Immature natural killer cell (primary cell): ENCODE results near the gene MRPS15. TPM values are rescaled to one million over a fixed set of nuclear protein-coding genes. Genes with fewer than 3 reads are reported as not detected.
"Not testable (repeated sequence)": the region's sequence is repeated elsewhere in the genome, so short reads cannot be mapped to it uniquely, and the experiment has no call there.

ENCODE experiments used
- DNase-seq, 3 donors: peaks; one replicate each; pipeline ENCODE4 v3.0.0; 2022; ENCODE audit warnings: mixed read lengths in 1 of 3
- H3K27ac Mint-ChIP-seq, 6 donors: one replicate each; pipeline ENCODE4 v1.8.0; 2020; ENCODE audit warnings: mixed read lengths in 6 of 6, mild to moderate bottlenecking in 5 of 6, inconsistent platforms in 4 of 6, moderate library complexity in 3 of 6
- H3K27me3 Mint-ChIP-seq, 3 donors: one replicate each; pipeline ENCODE4 v1.8.0; 2020 to 2021; ENCODE audit warnings: low read depth in 3 of 3, mild to moderate bottlenecking in 3 of 3, mixed read lengths in 3 of 3, moderate library complexity in 3 of 3, inconsistent platforms in 1 of 3
- H3K36me3 Mint-ChIP-seq, 3 donors: one replicate each; pipeline ENCODE4 v1.8.0; 2020; ENCODE audit warnings: mixed read lengths in 3 of 3, inconsistent platforms in 2 of 3, mild to moderate bottlenecking in 2 of 3
- H3K4me1 Mint-ChIP-seq, 2 donors: one replicate each; pipeline ENCODE4 v1.8.0; 2020; ENCODE audit warnings: inconsistent platforms in 2 of 2, mild to moderate bottlenecking in 2 of 2, mixed read lengths in 2 of 2, moderate library complexity in 1 of 2
- H3K4me3 Mint-ChIP-seq, 5 donors: one replicate each; pipeline ENCODE4 v1.8.0; 2020; ENCODE audit warnings: mild to moderate bottlenecking in 5 of 5, mixed read lengths in 5 of 5, inconsistent platforms in 3 of 5, moderate library complexity in 3 of 5
- H3K9me3 Mint-ChIP-seq, 6 donors: one replicate each; pipeline ENCODE4 v1.8.0; 2020; ENCODE audit warnings: mild to moderate bottlenecking in 6 of 6, mixed read lengths in 6 of 6, inconsistent platforms in 4 of 6, moderate library complexity in 3 of 6
- polyA plus RNA-seq, 3 donors: library from polyadenylated mRNA; unstranded; fragments of 300-500 nt; fragmentation: Illumina TruSeq; gene quantifications; one replicate each; pipeline ENCODE4 v1.2.3, GENCODE V29; 2021

MRPS15 gene
- polyA plus RNA-seq, 3 donors from 2014 or later, result 59.8 to 106 (median 63.8) TPM

DNA sequence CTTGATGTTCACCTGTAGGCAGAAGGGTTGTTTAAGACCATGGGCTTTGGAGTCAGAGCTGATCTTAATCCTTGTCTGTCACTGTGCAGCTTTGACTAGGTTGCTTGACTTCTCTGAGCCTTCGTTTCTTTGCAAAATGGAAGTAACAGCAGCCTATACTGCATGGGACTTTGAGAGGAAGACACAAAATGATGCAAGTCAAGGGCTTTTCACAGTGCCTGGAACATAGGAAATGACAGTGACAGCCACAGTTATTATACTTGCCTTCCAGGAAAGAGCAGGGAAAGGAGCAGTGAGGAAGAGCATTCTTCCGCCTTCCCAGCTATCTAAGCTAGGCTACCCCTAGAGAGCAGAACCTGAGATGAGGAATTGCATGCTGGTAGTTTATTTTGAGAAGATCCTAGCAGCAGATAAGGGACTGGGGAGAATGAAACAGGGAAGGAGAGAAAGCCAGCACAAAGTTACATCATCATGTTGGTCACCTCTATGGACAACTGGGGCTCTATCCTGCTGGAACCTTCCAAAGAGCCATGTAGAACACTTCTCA is 15.4 kb upstream of the MRPS15 start:
- no peak overlapping the region for H3K27ac Mint-ChIP-seq
- no peaks in the 10 kb centered on the region for H3K36me3 Mint-ChIP-seq
- no peak for DNase-seq
- H3K9me3 Mint-ChIP-seq, result no peaks in the 10 kb centered on the region
- no peak overlapping the region for H3K4me3 Mint-ChIP-seq
- H3K27me3 Mint-ChIP-seq, result peaks cover 0 to 4% (median 0%) of the 10 kb centered on the region in 3 donors
- H3K4me1 Mint-ChIP-seq, result peaks cover 2 to 7% of the 10 kb centered on the region in 2 donors

DNA sequence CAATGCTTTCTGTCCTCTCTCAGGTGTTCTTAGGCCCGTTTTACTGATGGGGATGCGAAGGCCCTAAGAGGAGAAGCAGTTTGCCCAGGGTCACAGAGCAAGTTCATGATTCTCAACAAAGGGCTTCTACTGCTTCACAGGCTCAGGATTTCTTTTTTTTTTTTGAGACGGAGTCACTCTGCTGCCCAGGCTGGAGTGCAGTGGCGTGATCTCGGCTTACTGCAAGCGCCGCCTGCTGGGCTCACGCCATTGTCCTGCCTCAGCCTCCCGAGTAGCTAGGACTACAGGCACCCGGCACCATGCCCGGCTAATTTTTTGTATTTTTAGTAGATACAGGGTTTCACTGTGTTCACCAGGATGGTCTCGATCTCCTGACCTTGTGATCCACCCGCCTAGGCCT is 13.4 kb upstream of the MRPS15 start:
- not testable (repeated sequence) for H3K36me3 Mint-ChIP-seq, H3K27me3 Mint-ChIP-seq, H3K27ac Mint-ChIP-seq, DNase-seq, H3K4me1 Mint-ChIP-seq, H3K4me3 Mint-ChIP-seq, H3K9me3 Mint-ChIP-seq

DNA sequence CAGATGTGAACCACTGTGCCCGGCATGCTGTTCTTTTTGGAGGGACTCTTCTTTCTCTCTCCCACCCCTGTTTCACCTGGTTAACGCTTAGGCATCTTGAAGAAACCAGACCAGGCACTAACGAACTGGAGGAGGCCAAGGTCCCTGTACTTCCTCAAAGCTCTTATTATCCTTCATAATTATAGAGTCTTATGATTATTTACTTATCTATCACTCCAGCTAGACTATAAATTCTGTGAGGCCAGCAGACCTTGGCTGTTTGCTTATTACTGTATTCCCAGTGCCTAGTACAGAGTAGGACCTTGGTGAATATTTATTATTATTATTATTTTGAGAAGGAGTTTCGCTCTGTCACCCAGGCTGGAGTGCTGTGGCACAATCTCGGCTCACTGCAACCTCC is 12.8 kb upstream of the MRPS15 start:
- Mint-ChIP-seq H3K27me3 (peaks cover 0 to 2% (median 2%) of the 10 kb centered on the region in 3 donors), H3K27ac (no peak overlapping the region), H3K4me1 (peaks cover 0 to 3% of the 10 kb centered on the region in 2 donors), H3K9me3 (no peaks in the 10 kb centered on the region), H3K36me3 (no peaks in the 10 kb centered on the region), H3K4me3 (no peak overlapping the region)
- no peak for DNase-seq

DNA sequence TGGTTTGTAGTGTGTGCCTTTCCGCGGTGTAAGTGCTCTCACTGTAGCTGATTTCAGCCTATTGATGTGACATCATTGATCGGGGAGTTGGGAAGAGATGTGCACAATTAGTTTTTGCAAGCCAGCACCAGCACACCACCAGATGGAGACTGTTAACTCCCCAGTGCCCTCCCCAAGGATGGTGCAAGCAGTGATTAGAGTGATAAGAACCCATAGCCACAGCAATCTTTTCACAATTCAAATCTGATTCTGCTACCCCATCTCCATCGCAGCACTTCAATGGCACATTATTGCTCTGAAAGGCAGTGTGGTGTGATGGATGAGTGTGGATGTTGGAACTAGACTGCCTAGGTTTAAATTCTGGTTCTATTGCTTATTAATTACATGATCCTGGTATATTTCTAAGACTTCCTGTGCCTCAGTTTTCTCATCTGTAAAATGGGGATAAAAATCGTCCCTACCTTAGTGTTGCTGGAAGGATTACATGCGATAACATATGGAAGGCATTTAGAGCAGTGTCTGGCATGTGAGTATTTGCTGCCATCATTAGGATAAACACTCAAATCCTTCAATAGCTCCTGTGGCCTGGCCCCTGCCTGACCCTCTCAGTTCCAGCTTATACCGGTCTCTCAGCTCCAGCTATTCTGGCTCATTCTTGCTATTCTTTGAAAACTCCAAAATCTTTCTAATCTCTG is 11.9 kb upstream of the MRPS15 start:
- no peak for DNase-seq
- Mint-ChIP-seq H3K36me3 (no peaks in the 10 kb centered on the region), H3K27ac (peak overlapping the region in 1 of 6 donors; percentile 55), H3K4me1 (no peaks in the 10 kb centered on the region), H3K4me3 (no peak overlapping the region), H3K27me3 (peaks cover 0 to 2% (median 0%) of the 10 kb centered on the region in 3 donors), H3K9me3 (no peaks in the 10 kb centered on the region)

DNA sequence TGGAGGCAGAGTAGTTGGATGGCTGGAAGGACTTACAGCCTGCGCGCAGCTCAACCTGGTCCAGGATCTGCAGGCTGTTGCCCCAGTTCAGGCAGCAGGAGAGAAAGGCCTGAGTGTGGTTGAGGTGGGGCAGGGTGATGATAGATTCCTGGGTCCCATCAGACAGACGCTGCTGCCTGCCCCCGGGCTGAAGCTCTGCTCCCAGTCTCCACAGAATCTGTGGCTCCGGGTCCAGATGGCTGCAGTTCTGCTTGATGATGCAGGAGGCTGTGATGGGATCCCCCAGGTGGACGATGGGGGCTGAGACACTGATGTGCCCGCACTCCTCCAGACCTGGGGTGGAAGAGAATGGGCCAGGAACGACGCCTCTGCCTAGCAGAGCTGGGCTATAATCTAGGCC is 11.2 kb upstream of the MRPS15 start:
- no peaks in the 10 kb centered on the region for H3K9me3 Mint-ChIP-seq
- DNase-seq, result no peak
- H3K27me3 Mint-ChIP-seq, result peaks cover 0 to 2% (median 0%) of the 10 kb centered on the region in 3 donors
- H3K4me1 Mint-ChIP-seq, result no peaks in the 10 kb centered on the region
- H3K27ac Mint-ChIP-seq, result no peak overlapping the region
- no peaks in the 10 kb centered on the region for H3K36me3 Mint-ChIP-seq
- no peak overlapping the region for H3K4me3 Mint-ChIP-seq

DNA sequence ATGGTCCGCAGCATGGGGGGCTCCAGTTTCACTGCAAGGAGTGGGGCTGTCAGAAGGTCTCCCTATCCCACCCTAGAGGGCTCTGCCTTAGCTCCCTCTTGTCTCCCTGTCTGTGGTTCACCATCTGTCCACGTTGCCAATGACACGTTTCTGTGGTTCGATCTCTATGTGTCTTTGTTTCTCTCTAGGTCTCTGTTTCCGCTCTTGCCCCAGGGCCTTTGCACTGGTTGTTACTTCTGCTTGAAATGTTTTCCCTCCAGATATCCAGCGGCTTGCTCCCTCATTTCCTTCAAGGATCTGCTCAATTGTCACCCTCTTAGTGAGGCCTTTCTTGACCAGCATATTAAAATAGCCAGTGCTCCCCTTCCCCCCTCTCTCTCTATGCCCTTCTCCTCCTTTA is 8.5 kb upstream of the MRPS15 start:
- no peaks in the 10 kb centered on the region for H3K4me1 Mint-ChIP-seq
- H3K9me3 Mint-ChIP-seq, result no peaks in the 10 kb centered on the region
- peaks cover 0 to 2% (median 0%) of the 10 kb centered on the region in 3 donors for H3K27me3 Mint-ChIP-seq
- no peak for DNase-seq
- H3K27ac Mint-ChIP-seq, result peak overlapping the region in 1 of 6 donors; percentile 83
- H3K36me3 Mint-ChIP-seq, result no peaks in the 10 kb centered on the region
- no peak overlapping the region for H3K4me3 Mint-ChIP-seq

DNA sequence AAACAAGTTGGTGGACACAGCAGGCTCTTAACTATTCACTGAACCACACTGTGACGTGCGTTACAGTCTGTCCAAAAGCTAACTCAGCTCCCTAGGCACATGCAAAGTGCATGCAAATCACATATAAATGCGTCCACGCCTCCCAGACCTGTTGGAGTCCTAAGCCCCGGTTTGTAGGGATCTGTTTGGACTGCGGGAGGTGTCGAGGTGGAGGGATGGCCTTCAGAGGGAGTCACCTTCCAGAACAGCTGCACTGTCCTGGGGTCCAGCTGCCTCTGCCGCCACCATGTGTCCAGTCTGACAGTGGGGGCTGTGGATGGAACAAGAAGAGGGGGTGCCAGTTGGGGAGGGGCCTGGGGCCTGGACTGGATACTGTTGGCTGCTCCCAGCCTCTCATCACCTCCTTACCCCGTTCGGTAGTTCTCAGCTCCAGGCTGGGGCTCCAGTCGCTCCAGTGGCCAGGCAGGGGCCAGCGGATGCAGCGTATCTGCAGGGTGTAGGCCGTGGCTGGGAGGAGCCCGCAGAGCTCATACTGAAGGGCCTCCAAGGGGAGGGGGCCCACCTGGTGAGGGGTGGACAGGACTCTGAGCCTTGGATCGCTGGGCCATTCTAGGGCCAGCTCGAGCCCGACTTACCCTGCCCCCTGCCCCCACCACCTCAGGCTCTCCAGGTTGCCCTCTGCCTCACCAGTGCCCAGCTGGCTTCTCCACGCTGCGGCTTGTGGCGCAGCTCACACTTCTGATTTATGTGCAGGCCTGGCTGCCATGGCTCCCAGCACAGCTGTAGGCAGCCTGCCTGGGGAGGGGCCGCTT is 7.9 kb upstream of the MRPS15 start:
- Mint-ChIP-seq H3K27ac (no peak overlapping the region), H3K9me3 (no peaks in the 10 kb centered on the region)

DNA sequence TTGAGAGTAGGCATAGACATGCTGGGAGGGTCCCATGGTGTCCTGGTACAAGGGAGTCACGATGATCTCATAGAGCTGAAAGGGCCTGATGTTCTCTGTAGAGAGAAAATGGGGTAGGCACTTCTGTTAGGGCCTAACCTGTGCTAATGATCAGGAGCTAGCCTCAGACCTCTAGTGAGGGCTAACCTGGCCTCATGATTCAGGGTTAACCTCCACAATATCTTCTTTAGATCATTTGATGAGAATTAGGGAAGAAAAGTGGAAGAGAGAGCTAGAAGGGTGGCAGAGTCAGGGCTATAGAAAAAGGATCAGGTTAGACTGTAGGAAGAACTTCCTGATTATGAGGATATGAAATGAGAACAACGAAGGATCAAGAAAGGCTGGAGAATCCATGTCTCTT is 5.0 kb upstream of the MRPS15 start:
- H3K36me3 Mint-ChIP-seq, result no peaks in the 10 kb centered on the region
- H3K9me3 Mint-ChIP-seq, result no peaks in the 10 kb centered on the region
- H3K4me3 Mint-ChIP-seq, result no peak overlapping the region
- H3K27me3 Mint-ChIP-seq, result peaks cover 0 to 2% (median 2%) of the 10 kb centered on the region in 3 donors
- DNase-seq, result no peak
- H3K4me1 Mint-ChIP-seq, result peaks cover 9 to 12% of the 10 kb centered on the region in 2 donors
- no peak overlapping the region for H3K27ac Mint-ChIP-seq

More for the DNA sequence above, 7.9 kb upstream of the MRPS15 start:
- Mint-ChIP-seq H3K4me3 (no peak overlapping the region), H3K36me3 (no peaks in the 10 kb centered on the region), H3K27me3 (peaks cover 0 to 2% (median 0%) of the 10 kb centered on the region in 3 donors), H3K4me1 (no peaks in the 10 kb centered on the region)
- no peak for DNase-seq

DNA sequence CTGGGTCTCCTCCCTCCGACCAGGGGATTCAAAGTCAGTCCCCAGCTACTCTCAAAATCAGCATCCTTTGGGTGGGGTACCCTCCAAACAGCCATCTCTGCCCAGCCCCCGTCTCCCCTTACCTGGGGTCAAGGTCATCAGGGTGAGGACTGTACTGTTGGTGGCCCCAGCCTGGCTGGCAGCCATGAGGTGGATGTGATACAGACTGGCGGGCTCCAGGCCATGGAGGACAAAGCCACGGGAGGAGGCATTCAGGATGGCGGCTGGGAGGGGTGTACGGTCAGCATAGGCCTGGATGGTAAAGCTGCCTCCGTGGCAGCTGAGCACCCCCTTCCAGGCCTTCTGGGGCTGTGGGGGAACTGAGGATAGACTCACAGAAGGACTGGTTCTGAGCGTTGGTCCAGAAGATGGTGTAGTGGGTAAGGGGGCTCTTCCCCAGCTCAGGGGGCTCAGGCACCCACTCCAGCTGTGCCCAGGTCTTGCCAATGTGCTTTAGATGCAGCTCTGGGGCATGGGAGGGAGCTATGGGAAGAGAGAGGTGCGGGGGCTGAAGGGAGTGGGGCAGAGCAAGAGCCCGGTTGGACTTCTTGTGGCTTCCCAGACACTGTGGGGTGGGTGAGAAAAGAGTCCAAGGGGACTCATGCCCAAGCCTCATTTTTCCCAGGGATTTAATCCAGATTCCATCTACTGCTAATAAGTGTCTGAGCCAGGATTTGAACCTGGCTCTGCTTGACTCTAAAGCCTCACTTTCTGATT is 3.7 kb upstream of the MRPS15 start:
- no peak overlapping the region for H3K27ac Mint-ChIP-seq
- H3K9me3 Mint-ChIP-seq, result no peaks in the 10 kb centered on the region
- peaks cover 0 to 2% (median 2%) of the 10 kb centered on the region in 3 donors for H3K27me3 Mint-ChIP-seq
- no peak for DNase-seq
- no peaks in the 10 kb centered on the region for H3K36me3 Mint-ChIP-seq
- H3K4me3 Mint-ChIP-seq, result no peak overlapping the region
- peaks cover 21 to 25% of the 10 kb centered on the region in 2 donors for H3K4me1 Mint-ChIP-seq

DNA sequence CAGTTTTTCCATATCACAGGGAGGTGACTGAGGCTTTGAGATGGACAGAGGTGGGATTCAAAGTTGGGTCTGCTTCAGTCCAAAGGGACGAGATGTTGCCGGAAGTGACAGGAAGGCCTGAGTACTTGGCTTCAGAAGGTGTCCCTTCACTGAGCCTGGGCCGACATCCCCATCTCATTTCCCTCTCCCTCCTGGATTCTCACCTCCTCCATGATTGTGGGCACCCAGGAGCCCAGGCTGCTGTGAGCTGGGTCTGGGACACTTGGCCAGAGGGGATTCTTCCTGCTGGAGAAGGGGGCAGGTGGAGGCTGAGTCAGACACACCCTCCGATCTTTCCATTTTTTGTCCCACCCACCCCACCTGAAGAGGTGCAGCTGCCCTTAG is 2.8 kb upstream of the MRPS15 start:
- Mint-ChIP-seq H3K27me3 (peaks cover 0 to 3% (median 2%) of the 10 kb centered on the region in 3 donors), H3K9me3 (no peaks in the 10 kb centered on the region), H3K4me3 (no peak overlapping the region), H3K36me3 (no peaks in the 10 kb centered on the region), H3K27ac (peak overlapping the region in 1 of 6 donors; percentile 40), H3K4me1 (peaks cover 24 to 25% of the 10 kb centered on the region in 2 donors)
- DNase-seq, result no peak

DNA sequence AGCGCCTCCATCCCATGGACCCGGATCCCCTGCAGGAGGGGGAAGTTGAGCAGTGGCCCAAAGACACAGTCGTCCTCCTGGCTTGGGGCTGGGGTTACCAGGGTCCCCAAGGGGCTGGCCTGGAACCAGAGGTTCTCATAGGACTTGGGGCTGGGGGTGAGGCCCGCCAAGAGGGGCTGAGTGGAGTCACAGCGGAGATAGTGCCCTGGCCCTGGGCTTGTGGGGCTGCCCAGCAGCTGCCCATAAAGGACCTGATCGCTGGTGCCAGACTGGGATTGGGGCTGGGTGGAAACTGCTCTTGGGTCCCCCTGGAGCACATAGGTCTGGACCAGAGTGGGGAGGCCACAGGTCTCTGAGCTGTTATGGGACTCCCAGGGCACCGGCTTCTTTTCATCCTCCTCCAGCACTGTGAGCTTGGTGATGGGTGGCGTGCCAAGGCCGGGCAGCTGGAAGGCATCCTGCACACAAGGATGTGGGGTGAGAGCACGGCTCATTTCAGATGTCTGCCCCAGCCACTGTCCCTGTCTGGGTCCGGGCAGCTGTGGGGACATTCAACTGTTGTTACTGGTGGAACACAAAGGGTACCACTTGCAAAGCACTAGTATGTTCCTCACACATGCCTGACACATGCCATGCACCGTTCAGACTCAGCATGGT is 2.3 kb upstream of the MRPS15 start:
- H3K9me3 Mint-ChIP-seq, result no peaks in the 10 kb centered on the region
- no peaks in the 10 kb centered on the region for H3K36me3 Mint-ChIP-seq
- H3K4me3 Mint-ChIP-seq, result no peak overlapping the region
- H3K27ac Mint-ChIP-seq, result peak overlapping the region in 2 of 6 donors; percentile 0 to 94
- peaks cover 24 to 25% of the 10 kb centered on the region in 2 donors for H3K4me1 Mint-ChIP-seq
- DNase-seq, result no peak
- H3K27me3 Mint-ChIP-seq, result peaks cover 0 to 3% (median 2%) of the 10 kb centered on the region in 3 donors

DNA sequence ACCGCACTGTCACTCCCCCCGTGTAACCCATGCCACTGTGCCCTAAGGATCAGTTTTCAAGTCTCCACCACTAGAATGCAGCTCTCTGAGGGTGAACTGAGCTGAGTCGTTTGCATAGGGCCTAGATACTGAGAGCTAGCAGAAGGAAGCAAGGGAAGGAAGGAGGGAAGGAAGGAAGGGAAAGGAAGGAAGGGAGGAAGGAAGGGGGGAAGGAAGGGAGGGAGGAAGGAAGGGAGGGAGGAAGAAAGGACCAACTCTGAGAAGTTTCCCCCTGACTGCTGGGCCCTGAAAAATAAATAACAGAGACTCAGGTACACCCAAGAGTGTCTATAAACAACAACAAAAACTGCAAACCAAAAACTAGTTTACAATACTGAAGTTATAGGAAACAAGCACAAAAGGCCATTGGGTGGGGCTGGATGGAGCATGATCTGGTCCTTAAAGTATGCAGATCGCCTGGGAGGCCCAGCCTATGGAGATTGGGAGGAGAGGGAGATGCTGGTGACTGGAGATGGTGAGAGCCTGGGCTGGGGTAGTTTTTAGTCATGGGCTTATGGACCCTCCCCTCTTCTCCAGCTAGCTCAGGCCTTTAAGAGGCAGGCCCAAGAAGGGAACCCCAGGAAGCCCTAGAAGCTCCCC is 1.7 kb upstream of the MRPS15 start:
- H3K9me3 Mint-ChIP-seq, result no peaks in the 10 kb centered on the region
- peaks cover 27 to 29% of the 10 kb centered on the region in 2 donors for H3K4me1 Mint-ChIP-seq
- H3K4me3 Mint-ChIP-seq, result peak overlapping the region in 2 of 5 donors; percentile 32 to 91
- DNase-seq, result no peak
- H3K27me3 Mint-ChIP-seq, result peaks cover 0 to 3% (median 2%) of the 10 kb centered on the region in 3 donors
- H3K36me3 Mint-ChIP-seq, result peaks cover 3 to 4% (median 3%) of the 10 kb centered on the region in 3 donors
- H3K27ac Mint-ChIP-seq, result peak overlapping the region in 3 of 6 donors; percentile 9 to 96 (median 94)
